Panc1 (cell line): Measurements from ENCODE around the gene PDLIM7. TPM values are rescaled to one million over a fixed set of nuclear protein-coding genes. Genes with fewer than 3 reads are reported as not detected.

Experiments used
- ATAC-seq: fragments of 200-7000 bp; cut with Tn5 transposase; 2 replicates; pipeline ENCODE4 v1.9.1; 2020; ENCODE audit warnings: mild to moderate bottlenecking, moderate library complexity
- BruUV-seq: library from RNA; stranded (reverse); fragments of 400-500 nt; replicated peaks from 2 replicates; lab custom pipeline; 2021; lab: Mats Ljungman, UMichigan
- CTCF ChIA-PET: fragments of 300-600 bp; sonication (Branson Sonifier 250); formaldehyde crosslinking; loops from one replicate; lab custom pipeline; 2022; ENCODE audit warnings: antibody characterized with exemption; lab: Charles Lee
- POLR2A ChIA-PET: fragments of 300-600 bp; sonication (Branson Sonifier 250); formaldehyde crosslinking; loops from one replicate; lab custom pipeline; 2022; ENCODE audit warnings: antibody characterized with exemption; lab: Charles Lee
- DNase-seq: peaks from one replicate; pipeline ENCODE4 v3.0.0-alpha.2; 2010; ENCODE audit warnings: low read depth, low spot score
- H3K27ac ChIP-seq: 2 replicates; pipeline ENCODE4 v1.5.1; 2011; ENCODE audit warnings: mild to moderate bottlenecking, low read length, inconsistent platforms
- H3K27me3 ChIP-seq: fragments of 200-500 bp; sonication (Bioruptor generic); 2 replicates; pipeline ENCODE4 v1.6.0; 2014; ENCODE audit warnings: low read length, inconsistent platforms; ENCODE audit not compliant: control insufficient read depth, insufficient read depth
- H3K36me3 ChIP-seq: fragments of 200-500 bp; sonication (Bioruptor generic); 2 replicates; pipeline ENCODE4 v1.5.1; 2014; ENCODE audit warnings: inconsistent platforms, mild to moderate bottlenecking, low read length, moderate library complexity; ENCODE audit not compliant: control insufficient read depth, insufficient read depth
- H3K4me1 ChIP-seq: 2 replicates; pipeline ENCODE4 v1.5.1; 2011; ENCODE audit warnings: inconsistent platforms, mild to moderate bottlenecking, low read length, moderate library complexity; ENCODE audit not compliant: control insufficient read depth, insufficient read depth
- H3K4me3 ChIP-seq, 2 experiments: 2 replicates each; pipeline ENCODE4 v1.5.1; 2011 to 2012; ENCODE audit warnings: low read depth in 2 of 2, low read length in 2 of 2, mild to moderate bottlenecking in 2 of 2, inconsistent platforms in 1 of 2, moderate library complexity in 1 of 2
- H3K9me3 ChIP-seq: fragments of 200-500 bp; sonication (Bioruptor generic); 2 replicates; pipeline ENCODE4 v1.5.1; 2014; ENCODE audit warnings: low read depth, mild to moderate bottlenecking, inconsistent platforms, low read length, moderate library complexity; ENCODE audit not compliant: control insufficient read depth, insufficient read depth
- POLR2AphosphoS5 ChIP-seq: IDR thresholded peaks from 2 replicates; pipeline ENCODE4 v1.6.1; 2012; ENCODE audit warnings: mild to moderate bottlenecking, low read depth, low read length, moderate library complexity
- SIN3A ChIP-seq: IDR thresholded peaks from 2 replicates; pipeline ENCODE4 v1.6.1; 2012; ENCODE audit warnings: low read depth, mild to moderate bottlenecking, low read length, moderate library complexity, borderline replicate concordance; ENCODE audit not compliant: insufficient read depth
- TCF7L2 ChIP-seq: IDR thresholded peaks from 2 replicates; pipeline ENCODE4 v1.6.1; 2011; ENCODE audit warnings: mild to moderate bottlenecking, low read depth, low read length, inconsistent platforms
- in situ Hi-C: cut with HindIII; loops from 2 replicates; pipeline ENCODE4 v1.10.0; 2016; ENCODE audit warnings: low sequenced_read_pairs, low pct_unique_long_range_greater_than_20kb
- intact Hi-C: fragments of 100-400 bp; cut with micrococcal nuclease; formaldehyde crosslinking; loops from one replicate; pipeline ENCODE4 v1.10.0; 2022; ENCODE audit not compliant: unreplicated experiment
- total RNA-seq: library from RNA; stranded (reverse); gene quantifications from one replicate; pipeline ENCODE4 v1.2.1, GENCODE V29; 2021; ENCODE audit not compliant: unreplicated experiment
- TF ChIP-seq, protein P1 (sequence below): fragments of 450-650 bp; IDR thresholded peaks from 2 replicates; pipeline ENCODE4 v1.5.1; 2017; ENCODE audit warnings: mild to moderate bottlenecking
- TF ChIP-seq, protein P2 (sequence below), 2 experiments: IDR thresholded peaks; 2 replicates each; pipeline ENCODE4 v1.6.1; 2011 to 2012; ENCODE audit warnings: low read depth in 2 of 2, control low read depth in 1 of 2, low read length in 1 of 2, mild to moderate bottlenecking in 1 of 2, moderate library complexity in 1 of 2; ENCODE audit not compliant: insufficient read depth in 1 of 2

Gene PDLIM7
- total RNA-seq, 1 experiment from 2014 or later = 62.9 TPM

DNA sequence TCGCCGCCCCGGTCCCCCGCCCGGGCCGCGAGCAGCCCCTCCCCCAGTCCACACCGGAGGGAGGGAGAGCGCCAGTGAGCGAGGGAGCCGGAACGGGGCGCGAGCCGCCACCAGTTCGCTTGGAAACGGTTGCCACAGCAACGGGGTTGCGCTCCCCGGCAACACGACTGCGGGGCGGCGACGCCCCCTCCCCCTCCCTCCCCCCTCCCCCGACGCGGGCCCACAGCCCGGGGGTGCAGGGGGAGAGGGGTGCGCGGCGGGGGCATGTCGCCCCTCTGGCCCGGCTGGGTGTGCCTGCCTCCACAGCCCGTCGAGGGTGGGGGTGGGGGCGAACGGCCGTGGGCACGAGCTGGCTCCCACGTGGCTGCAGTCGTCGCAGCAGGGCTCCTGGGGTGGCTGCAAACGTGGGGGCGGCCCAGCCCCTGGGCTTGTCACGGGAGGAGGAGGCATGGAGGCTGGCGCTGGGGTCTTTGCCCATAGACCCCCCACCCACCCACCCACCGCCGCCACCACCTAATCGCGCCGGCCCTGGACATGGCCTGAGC, 50.3 kb downstream of the PDLIM7 start:
- Histone ChIP-seq H3K27ac (peak overlapping the region; percentile 83), H3K9me3 (no peaks in the 10 kb centered on the region), H3K36me3 (no peaks in the 10 kb centered on the region; the same call in 1 of the 2 replicates), H3K4me1 (peaks cover 55% of the 10 kb centered on the region), H3K4me3 (peak overlapping the region; percentile 54 to 70), H3K27me3 (no peaks in the 10 kb centered on the region)
- BruUV-seq = no TSS peak
- in situ Hi-C loops = no loop called here
- ChIA-PET POLR2A (interaction anchor here (0.7 to 1.2 kb wide), 3 partner anchors 18 to 25 kb away, joined by 4 to 8 read pairs (median 6); partner anchors contain the start of gene GRK6), CTCF (interaction anchor here (0.7 to 1.0 kb wide), 2 partner anchors 77 to 78 kb away, joined by 3 read pairs; no protein-coding TSS in a partner anchor)
- DNase-seq = no peak
- intact Hi-C loops = no loop called here
- TF ChIP-seq SIN3A = no peak
- no peak for TF ChIP-seq POLR2AphosphoS5
- TF ChIP-seq TCF7L2 = no peak
- TF ChIP-seq, protein P1, sequence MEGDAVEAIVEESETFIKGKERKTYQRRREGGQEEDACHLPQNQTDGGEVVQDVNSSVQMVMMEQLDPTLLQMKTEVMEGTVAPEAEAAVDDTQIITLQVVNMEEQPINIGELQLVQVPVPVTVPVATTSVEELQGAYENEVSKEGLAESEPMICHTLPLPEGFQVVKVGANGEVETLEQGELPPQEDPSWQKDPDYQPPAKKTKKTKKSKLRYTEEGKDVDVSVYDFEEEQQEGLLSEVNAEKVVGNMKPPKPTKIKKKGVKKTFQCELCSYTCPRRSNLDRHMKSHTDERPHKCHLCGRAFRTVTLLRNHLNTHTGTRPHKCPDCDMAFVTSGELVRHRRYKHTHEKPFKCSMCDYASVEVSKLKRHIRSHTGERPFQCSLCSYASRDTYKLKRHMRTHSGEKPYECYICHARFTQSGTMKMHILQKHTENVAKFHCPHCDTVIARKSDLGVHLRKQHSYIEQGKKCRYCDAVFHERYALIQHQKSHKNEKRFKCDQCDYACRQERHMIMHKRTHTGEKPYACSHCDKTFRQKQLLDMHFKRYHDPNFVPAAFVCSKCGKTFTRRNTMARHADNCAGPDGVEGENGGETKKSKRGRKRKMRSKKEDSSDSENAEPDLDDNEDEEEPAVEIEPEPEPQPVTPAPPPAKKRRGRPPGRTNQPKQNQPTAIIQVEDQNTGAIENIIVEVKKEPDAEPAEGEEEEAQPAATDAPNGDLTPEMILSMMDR = no peak
- TF ChIP-seq, protein P2, sequence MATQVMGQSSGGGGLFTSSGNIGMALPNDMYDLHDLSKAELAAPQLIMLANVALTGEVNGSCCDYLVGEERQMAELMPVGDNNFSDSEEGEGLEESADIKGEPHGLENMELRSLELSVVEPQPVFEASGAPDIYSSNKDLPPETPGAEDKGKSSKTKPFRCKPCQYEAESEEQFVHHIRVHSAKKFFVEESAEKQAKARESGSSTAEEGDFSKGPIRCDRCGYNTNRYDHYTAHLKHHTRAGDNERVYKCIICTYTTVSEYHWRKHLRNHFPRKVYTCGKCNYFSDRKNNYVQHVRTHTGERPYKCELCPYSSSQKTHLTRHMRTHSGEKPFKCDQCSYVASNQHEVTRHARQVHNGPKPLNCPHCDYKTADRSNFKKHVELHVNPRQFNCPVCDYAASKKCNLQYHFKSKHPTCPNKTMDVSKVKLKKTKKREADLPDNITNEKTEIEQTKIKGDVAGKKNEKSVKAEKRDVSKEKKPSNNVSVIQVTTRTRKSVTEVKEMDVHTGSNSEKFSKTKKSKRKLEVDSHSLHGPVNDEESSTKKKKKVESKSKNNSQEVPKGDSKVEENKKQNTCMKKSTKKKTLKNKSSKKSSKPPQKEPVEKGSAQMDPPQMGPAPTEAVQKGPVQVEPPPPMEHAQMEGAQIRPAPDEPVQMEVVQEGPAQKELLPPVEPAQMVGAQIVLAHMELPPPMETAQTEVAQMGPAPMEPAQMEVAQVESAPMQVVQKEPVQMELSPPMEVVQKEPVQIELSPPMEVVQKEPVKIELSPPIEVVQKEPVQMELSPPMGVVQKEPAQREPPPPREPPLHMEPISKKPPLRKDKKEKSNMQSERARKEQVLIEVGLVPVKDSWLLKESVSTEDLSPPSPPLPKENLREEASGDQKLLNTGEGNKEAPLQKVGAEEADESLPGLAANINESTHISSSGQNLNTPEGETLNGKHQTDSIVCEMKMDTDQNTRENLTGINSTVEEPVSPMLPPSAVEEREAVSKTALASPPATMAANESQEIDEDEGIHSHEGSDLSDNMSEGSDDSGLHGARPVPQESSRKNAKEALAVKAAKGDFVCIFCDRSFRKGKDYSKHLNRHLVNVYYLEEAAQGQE (IDR thresholded peaks at IDR 0.05; ENCODE audit: insufficient read depth in 1 of 2, low read depth in 2 of 2, low read length in 1 of 2) = no peak
- peak; percentile 43 for ATAC-seq

DNA sequence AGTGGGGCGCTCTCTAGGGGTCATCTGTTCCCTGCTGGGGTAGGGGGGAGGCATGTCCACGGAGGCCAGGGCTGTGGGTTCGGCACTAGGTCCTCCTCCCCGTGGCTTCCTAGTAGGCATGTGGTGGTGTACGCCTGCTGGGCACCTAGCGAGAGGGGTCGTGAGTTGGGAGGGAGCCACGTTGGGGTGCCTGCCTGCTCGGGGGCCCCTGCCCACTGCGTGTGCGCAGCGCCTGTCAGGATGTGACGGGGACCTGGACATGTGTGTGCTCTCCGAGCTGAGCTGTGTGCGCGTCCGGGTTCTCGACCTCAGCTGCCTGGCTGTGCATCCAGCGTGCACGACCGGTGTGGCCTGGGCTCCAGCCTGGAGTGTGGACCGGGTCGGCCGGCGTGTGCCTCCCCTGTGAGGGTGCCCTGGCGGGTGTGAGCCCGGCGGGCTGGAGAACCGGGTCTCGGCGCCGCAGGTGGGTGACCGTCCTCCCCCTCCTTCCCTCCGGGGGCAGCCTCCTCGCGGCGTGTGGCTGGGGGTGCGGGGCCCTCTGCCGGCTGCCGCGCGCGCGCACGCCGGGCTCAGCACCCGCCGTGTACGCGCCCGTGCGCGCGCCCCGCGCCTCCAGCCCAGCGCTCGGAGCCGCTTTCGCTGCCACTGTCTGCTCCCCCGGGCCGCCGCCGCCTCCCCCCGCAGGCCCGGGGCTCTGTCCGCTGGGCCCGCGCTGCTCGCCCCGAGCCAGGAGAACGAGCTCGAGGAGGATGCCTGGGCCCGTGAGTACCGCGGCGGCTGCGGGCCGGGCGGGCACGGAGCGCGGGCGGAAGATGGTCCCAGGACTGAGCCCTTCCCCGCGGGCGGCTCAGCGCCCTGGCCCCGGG, 51.0 kb downstream of the PDLIM7 start, which contains the start of gene PRR7:
TSS of gene PRR7 (plus strand) at position 615 of the 866 bp plus-strand sequence. CDS start 8,254 bp downstream, outside the sequence.
- no TSS peak for BruUV-seq
- DNase-seq = no peak
- CTCF ChIA-PET = interaction anchor here (0.7 kb wide), 1 partner anchor 76 kb away, joined by 3 read pairs; no protein-coding TSS in a partner anchor
- intact Hi-C loops = no loop called here
- in situ Hi-C loops = no loop called here
- POLR2A ChIA-PET = interaction anchor here (0.6 to 0.7 kb wide), 3 partner anchors 25 to 162 kb away, joined by 4 read pairs; no protein-coding TSS in a partner anchor
- TF ChIP-seq SIN3A (0 out of 2 replicates have a peak, but pooled peaks have one; percentile 22), TCF7L2 (no peak), POLR2AphosphoS5 (peak; percentile 52)
- TF ChIP-seq, protein P1 = no peak
- TF ChIP-seq, protein P2 (IDR thresholded peaks at IDR 0.05; ENCODE audit: insufficient read depth in 1 of 2, low read depth in 2 of 2, low read length in 1 of 2) = no peak; a peak in 1 of 4 replicates
- ATAC-seq = peak; percentile 74
- H3K9me3 ChIP-seq = no peaks in the 10 kb centered on the region
- peak within 1 kb of the TSS; percentile 54 to 70 for H3K4me3 ChIP-seq
- H3K4me1 ChIP-seq = peaks cover 51% of the 10 kb centered on the region
- peak within 1 kb of the TSS; percentile 84 for H3K27ac ChIP-seq
- H3K27me3 ChIP-seq = no peaks in the 10 kb centered on the region
- no peaks in the 10 kb centered on the region; the same call in 1 of the 2 replicates for H3K36me3 ChIP-seq
